Neural cell (in vitro differentiated cells): ENCODE measurements around the gene STK24. TPM values are rescaled to one million over a fixed set of nuclear protein-coding genes. Genes with fewer than 3 reads are reported as not detected.

Experiments
- H2AFZ ChIP-seq: fragments of 200-600, 300-800 bp; sonication (generic), shearing (Covaris generic); 2 replicates; pipeline ENCODE4 v1.6.0; 2014; ENCODE audit warnings: low read depth, mild to moderate bottlenecking, antibody characterized with exemption, low read length, moderate library complexity
- H3F3A ChIP-seq: fragments of 200-600 bp; shearing (Covaris generic); 2 replicates; pipeline ENCODE4 v1.6.1; 2016; ENCODE audit warnings: mild to moderate bottlenecking, moderate library complexity, mixed read lengths, antibody characterized with exemption, low read length; ENCODE audit not compliant: insufficient read depth, poor library complexity, severe bottlenecking
- H3K27ac ChIP-seq: fragments of 200-600, 300-800 bp; sonication (generic), shearing (Covaris generic); 2 replicates; pipeline ENCODE4 v1.5.1; 2014; ENCODE audit warnings: mild to moderate bottlenecking, low read length, moderate library complexity
- H3K27me3 ChIP-seq: fragments of 300-800, 200-600 bp; sonication (generic), shearing (Covaris generic); 2 replicates; pipeline ENCODE4 v1.6.0; 2014; ENCODE audit warnings: mild to moderate bottlenecking, low read depth, low read length, moderate library complexity; ENCODE audit not compliant: insufficient read depth
- H3K36me3 ChIP-seq: fragments of 300-800, 200-600 bp; sonication (generic), shearing (Covaris generic); 2 replicates; pipeline ENCODE4 v1.5.1; 2014; ENCODE audit warnings: mild to moderate bottlenecking, antibody characterized with exemption, low read length, moderate library complexity; ENCODE audit not compliant: insufficient read depth
- H3K4me2 ChIP-seq: fragments of 300-800, 200-600 bp; sonication (generic), shearing (Covaris generic); 2 replicates; pipeline ENCODE4 v1.6.0; 2014; ENCODE audit warnings: mild to moderate bottlenecking, low read length
- H3K4me3 ChIP-seq: fragments of 300-800, 200-600 bp; sonication (generic), shearing (Covaris generic); 2 replicates; pipeline ENCODE4 v1.5.1; 2014; ENCODE audit warnings: mild to moderate bottlenecking, low read length, moderate library complexity
- H3K79me2 ChIP-seq: fragments of 200-600 bp; shearing (Covaris generic); replicated peaks from 2 replicates; pipeline ENCODE4 v1.6.0; 2014; ENCODE audit warnings: mild to moderate bottlenecking, low read length, moderate library complexity; ENCODE audit not compliant: insufficient read depth
- H3K9ac ChIP-seq: fragments of 300-800, 200-600 bp; sonication (generic), shearing (Covaris generic); 2 replicates; pipeline ENCODE4 v1.6.1; 2016; ENCODE audit warnings: mild to moderate bottlenecking, low read length, mixed read lengths
- H3K9me2 ChIP-seq: fragments of 200-600 bp; shearing (Covaris generic); 2 replicates; pipeline ENCODE4 v1.6.1; 2016; ENCODE audit warnings: mild to moderate bottlenecking, low read length, mixed read lengths; ENCODE audit not compliant: insufficient read depth
- H3K9me3 ChIP-seq: fragments of 200-600, 300-800 bp; sonication (generic), shearing (Covaris generic); 2 replicates; pipeline ENCODE4 v1.6.1; 2016; ENCODE audit warnings: mild to moderate bottlenecking, mixed run types, low read length, moderate library complexity, mixed read lengths
- H4K20me1 ChIP-seq: fragments of 200-600 bp; shearing (Covaris generic); 2 replicates; pipeline ENCODE4 v1.6.1; 2016; ENCODE audit warnings: mild to moderate bottlenecking, mixed run types; ENCODE audit not compliant: insufficient read depth
- CTCF ChIP-seq: fragments of 450-650 bp; IDR thresholded peaks from 2 replicates; pipeline ENCODE4 v1.5.1; 2014; ENCODE audit warnings: antibody characterized with exemption, mild to moderate bottlenecking, moderate library complexity; ENCODE audit not compliant: poor library complexity, severe bottlenecking
- EP300 ChIP-seq: fragments of 450-650 bp; conservative IDR thresholded peaks from 2 replicates; pipeline ENCODE4 v1.6.1; 2014; ENCODE audit warnings: antibody characterized with exemption, mild to moderate bottlenecking, moderate library complexity; ENCODE audit not compliant: poor library complexity, severe bottlenecking
- EZH2 ChIP-seq: fragments of 200-600, 300-800 bp; shearing (Covaris generic), sonication (generic); IDR thresholded peaks from 2 replicates; pipeline ENCODE4 v1.6.1; 2014; ENCODE audit warnings: antibody characterized with exemption, low read length, borderline replicate concordance, mild to moderate bottlenecking; ENCODE audit not compliant: insufficient read depth, poor library complexity, severe bottlenecking
- MXI1 ChIP-seq: fragments of 450-650 bp; conservative IDR thresholded peaks from 2 replicates; pipeline ENCODE4 v1.6.1; 2014; ENCODE audit warnings: antibody characterized with exemption, mild to moderate bottlenecking; ENCODE audit not compliant: poor library complexity, severe bottlenecking
- POLR2AphosphoS5 ChIP-seq: IDR thresholded peaks from 2 replicates; pipeline ENCODE4 v1.6.1; 2012
- RAD21 ChIP-seq: fragments of 450-650 bp; conservative IDR thresholded peaks from 2 replicates; pipeline ENCODE4 v1.6.1; 2014; ENCODE audit warnings: antibody characterized with exemption, mild to moderate bottlenecking, moderate library complexity
- REST ChIP-seq: IDR thresholded peaks from 2 replicates; pipeline ENCODE4 v1.6.1; 2012; ENCODE audit warnings: borderline replicate concordance
- SMC3 ChIP-seq: fragments of 450-650 bp; conservative IDR thresholded peaks from 2 replicates; pipeline ENCODE4 v1.6.1; 2014; ENCODE audit warnings: antibody characterized with exemption, mild to moderate bottlenecking, moderate library complexity; ENCODE audit not compliant: poor library complexity
- TAF1 ChIP-seq: IDR thresholded peaks from 2 replicates; pipeline ENCODE4 v1.6.1; 2012; ENCODE audit warnings: low read depth
- polyA plus RNA-seq: library from polyadenylated mRNA; depleted of rRNA; stranded (reverse); fragments of >200 nt; gene quantifications from 2 replicates; pipeline ENCODE4 v1.2.3, GENCODE V29; 2014

The STK24 gene
- polyA plus RNA-seq, 1 donor from 2014 or later: 66.0 TPM

DNA sequence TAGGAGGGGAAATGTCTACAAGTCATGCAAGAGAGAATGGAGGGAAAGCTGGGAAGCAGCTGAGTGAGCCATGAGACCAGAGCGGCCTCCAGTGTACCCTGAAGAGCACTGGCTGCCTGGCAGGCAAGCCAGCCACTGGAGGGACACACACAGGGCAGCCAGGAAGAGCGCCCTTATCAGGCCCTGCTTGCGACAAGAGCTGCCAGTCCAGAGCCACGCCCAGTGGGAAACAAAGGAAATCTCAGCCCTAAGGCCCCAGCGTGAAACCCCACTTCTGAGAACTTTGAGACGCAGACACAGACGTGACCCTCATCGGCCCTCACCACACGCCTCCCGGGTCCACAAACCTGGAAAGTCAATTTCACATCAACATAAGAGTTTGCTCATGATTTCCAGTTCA, 105.0 kb downstream of the STK24 start:
- H3K36me3 ChIP-seq: no peaks in the 10 kb centered on the region
- H3K27ac ChIP-seq: no peak overlapping the region
- H3K79me2 ChIP-seq: no peaks in the 10 kb centered on the region

GRCh38 chr13:98470920-98471319, 106.0 kb downstream of the STK24 start:
- no peak overlapping the region for H3K4me3 ChIP-seq
- H4K20me1 ChIP-seq: no peaks in the 10 kb centered on the region
- no peaks in the 10 kb centered on the region for H3K79me2 ChIP-seq
- no peak overlapping the region for H2AFZ ChIP-seq
- H3K36me3 ChIP-seq: no peaks in the 10 kb centered on the region
- H3K9ac ChIP-seq: no peak overlapping the region
- no peaks in the 10 kb centered on the region for H3K9me2 ChIP-seq
- H3K9me3 ChIP-seq: no peaks in the 10 kb centered on the region
- no peaks in the 10 kb centered on the region for H3F3A ChIP-seq
- H3K27ac ChIP-seq: no peak overlapping the region
- no peak overlapping the region for H3K4me2 ChIP-seq
- H3K27me3 ChIP-seq: no peaks in the 10 kb centered on the region
- no peak for TF ChIP-seq REST
- TF ChIP-seq CTCF: no peak
- TF ChIP-seq EP300: no peak
- TF ChIP-seq MXI1: no peak
- TF ChIP-seq RAD21: no peak
- no peak for TF ChIP-seq TAF1

More for the DNA sequence above, 105.0 kb downstream of the STK24 start:
- TF ChIP-seq EZH2 (no peak), CTCF (no peak), EP300 (no peak), REST (no peak), TAF1 (no peak), POLR2AphosphoS5 (no peak), SMC3 (no peak), MXI1 (no peak), RAD21 (no peak)
- H3K9ac ChIP-seq: no peak overlapping the region
- no peak overlapping the region for H3K4me2 ChIP-seq
- no peak overlapping the region for H2AFZ ChIP-seq
- H4K20me1 ChIP-seq: no peaks in the 10 kb centered on the region
- H3F3A ChIP-seq: no peaks in the 10 kb centered on the region
- no peaks in the 10 kb centered on the region for H3K9me2 ChIP-seq
- H3K4me3 ChIP-seq: no peak overlapping the region
- H3K27me3 ChIP-seq: no peaks in the 10 kb centered on the region
- no peaks in the 10 kb centered on the region for H3K9me3 ChIP-seq
